Measurements from ENCODE around the gene HPCAL1.

HPCAL1 gene

GRCh38 chr2:10307561-10308156 is 5.0 kb downstream of the HPCAL1 start:
- TF ChIP-seq POLR2A (IDR thresholded peaks at IDR 0.05; ENCODE audit: low read depth, low read length) (no peak), POU2F2 (IDR thresholded peaks at IDR 0.05; ENCODE audit: low read depth, low read length) (no peak), SPI1 (IDR thresholded peaks at IDR 0.05; ENCODE audit: low read depth, low read length) (no peak), PAX5 (IDR thresholded peaks at IDR 0.05; ENCODE audit: insufficient read depth, low read length, severe bottlenecking) (no peak), TAF1 (IDR thresholded peaks at IDR 0.05; ENCODE audit: low read depth, low read length) (no peak), POLR2AphosphoS5 (IDR thresholded peaks at IDR 0.05; ENCODE audit: low read depth, low read length) (no peak)
- FAIRE-seq (no peak), DNase-seq (ENCODE audit: insufficient read length, low spot score) (no peak)

- no peak for TF ChIP-seq POLR2AphosphoS5 (IDR thresholded peaks at IDR 0.05; ENCODE audit: low read depth, low read length)
- no peak for TF ChIP-seq PAX5 (IDR thresholded peaks at IDR 0.05; ENCODE audit: insufficient read depth, low read length, severe bottlenecking)
- no peak for TF ChIP-seq TAF1 (IDR thresholded peaks at IDR 0.05; ENCODE audit: low read depth, low read length)
- no peak for TF ChIP-seq POU2F2 (IDR thresholded peaks at IDR 0.05; ENCODE audit: low read depth, low read length)
- no peak for TF ChIP-seq POLR2A (IDR thresholded peaks at IDR 0.05; ENCODE audit: low read depth, low read length)
- no peak for TF ChIP-seq SPI1 (IDR thresholded peaks at IDR 0.05; ENCODE audit: low read depth, low read length)
- FAIRE-seq (no peak), DNase-seq (ENCODE audit: insufficient read length, low spot score) (no peak)
Observed at GRCh38 chr2:10308866-10309265, 6.2 kb downstream of the HPCAL1 start.

- FAIRE-seq = no peak
- no peak for DNase-seq (ENCODE audit: insufficient read length, low spot score)
- TF ChIP-seq PAX5 (IDR thresholded peaks at IDR 0.05; ENCODE audit: insufficient read depth, low read length, severe bottlenecking) (no peak), TAF1 (IDR thresholded peaks at IDR 0.05; ENCODE audit: low read depth, low read length) (no peak), POLR2A (IDR thresholded peaks at IDR 0.05; ENCODE audit: low read depth, low read length) (no peak), POLR2AphosphoS5 (IDR thresholded peaks at IDR 0.05; ENCODE audit: low read depth, low read length) (no peak), POU2F2 (IDR thresholded peaks at IDR 0.05; ENCODE audit: low read depth, low read length) (no peak), SPI1 (IDR thresholded peaks at IDR 0.05; ENCODE audit: low read depth, low read length) (no peak)
Observed at GRCh38 chr2:10309286-10309685, 6.6 kb downstream of the HPCAL1 start.

- FAIRE-seq (no peak), DNase-seq (ENCODE audit: insufficient read length, low spot score) (no peak)
- no peak for TF ChIP-seq PAX5 (IDR thresholded peaks at IDR 0.05; ENCODE audit: insufficient read depth, low read length, severe bottlenecking)
- TF ChIP-seq POLR2A (IDR thresholded peaks at IDR 0.05; ENCODE audit: low read depth, low read length) = no peak
- TF ChIP-seq SPI1 (IDR thresholded peaks at IDR 0.05; ENCODE audit: low read depth, low read length) = no peak
- no peak for TF ChIP-seq POLR2AphosphoS5 (IDR thresholded peaks at IDR 0.05; ENCODE audit: low read depth, low read length)
- no peak for TF ChIP-seq TAF1 (IDR thresholded peaks at IDR 0.05; ENCODE audit: low read depth, low read length)
- TF ChIP-seq POU2F2 (IDR thresholded peaks at IDR 0.05; ENCODE audit: low read depth, low read length) = no peak
Observed at GRCh38 chr2:10310309-10310888, 7.7 kb downstream of the HPCAL1 start.

- no peak for DNase-seq (ENCODE audit: insufficient read length, low spot score)
- TF ChIP-seq PAX5 (IDR thresholded peaks at IDR 0.05; ENCODE audit: insufficient read depth, low read length, severe bottlenecking) = no peak
- TF ChIP-seq POU2F2 (IDR thresholded peaks at IDR 0.05; ENCODE audit: low read depth, low read length) = no peak
- no peak for TF ChIP-seq POLR2A (IDR thresholded peaks at IDR 0.05; ENCODE audit: low read depth, low read length)
- no peak for TF ChIP-seq POLR2AphosphoS5 (IDR thresholded peaks at IDR 0.05; ENCODE audit: low read depth, low read length)
- TF ChIP-seq TAF1 (IDR thresholded peaks at IDR 0.05; ENCODE audit: low read depth, low read length) = no peak
- TF ChIP-seq SPI1 (IDR thresholded peaks at IDR 0.05; ENCODE audit: low read depth, low read length) = no peak
- FAIRE-seq = no peak
Observed at GRCh38 chr2:10311736-10312135, 9.0 kb downstream of the HPCAL1 start.

- peak; percentile 54 for FAIRE-seq
- no peak for DNase-seq (ENCODE audit: insufficient read length, low spot score)
- no peak for TF ChIP-seq PAX5 (IDR thresholded peaks at IDR 0.05; ENCODE audit: insufficient read depth, low read length, severe bottlenecking)
Observed at GRCh38 chr2:10312437-10312957, 9.8 kb downstream of the HPCAL1 start.

GRCh38 chr2:10316336-10316735 is 13.6 kb downstream of the HPCAL1 start:
- FAIRE-seq (no peak), DNase-seq (ENCODE audit: insufficient read length, low spot score) (no peak)
- TF ChIP-seq POU2F2 (IDR thresholded peaks at IDR 0.05; ENCODE audit: low read depth, low read length) (no peak), POLR2A (IDR thresholded peaks at IDR 0.05; ENCODE audit: low read depth, low read length) (no peak), TAF1 (IDR thresholded peaks at IDR 0.05; ENCODE audit: low read depth, low read length) (no peak), PAX5 (IDR thresholded peaks at IDR 0.05; ENCODE audit: insufficient read depth, low read length, severe bottlenecking) (no peak), POLR2AphosphoS5 (IDR thresholded peaks at IDR 0.05; ENCODE audit: low read depth, low read length) (no peak), SPI1 (IDR thresholded peaks at IDR 0.05; ENCODE audit: low read depth, low read length) (no peak)

- FAIRE-seq = no peak
Observed at GRCh38 chr2:10316860-10317259, 14.2 kb downstream of the HPCAL1 start.

GRCh38 chr2:10317646-10318045 is 14.9 kb downstream of the HPCAL1 start:
- DNase-seq (ENCODE audit: insufficient read length, low spot score) = no peak
- no peak for TF ChIP-seq POLR2AphosphoS5 (IDR thresholded peaks at IDR 0.05; ENCODE audit: low read depth, low read length)
- TF ChIP-seq POLR2A (IDR thresholded peaks at IDR 0.05; ENCODE audit: low read depth, low read length) = no peak
- TF ChIP-seq PAX5 (IDR thresholded peaks at IDR 0.05; ENCODE audit: insufficient read depth, low read length, severe bottlenecking) = no peak
- no peak for TF ChIP-seq TAF1 (IDR thresholded peaks at IDR 0.05; ENCODE audit: low read depth, low read length)
- no peak for TF ChIP-seq SPI1 (IDR thresholded peaks at IDR 0.05; ENCODE audit: low read depth, low read length)
- TF ChIP-seq POU2F2 (IDR thresholded peaks at IDR 0.05; ENCODE audit: low read depth, low read length) = no peak

More at GRCh38 chr2:10316860-10317259, 14.2 kb downstream of the HPCAL1 start:
- DNase-seq (ENCODE audit: insufficient read length, low spot score) = no peak
- TF ChIP-seq PAX5 (IDR thresholded peaks at IDR 0.05; ENCODE audit: insufficient read depth, low read length, severe bottlenecking) (no peak), POU2F2 (IDR thresholded peaks at IDR 0.05; ENCODE audit: low read depth, low read length) (no peak), TAF1 (IDR thresholded peaks at IDR 0.05; ENCODE audit: low read depth, low read length) (no peak), POLR2AphosphoS5 (IDR thresholded peaks at IDR 0.05; ENCODE audit: low read depth, low read length) (no peak)

GRCh38 chr2:10318345-10318744 is 15.6 kb downstream of the HPCAL1 start:
- no peak for TF ChIP-seq SPI1 (IDR thresholded peaks at IDR 0.05; ENCODE audit: low read depth, low read length)
- no peak for TF ChIP-seq POLR2AphosphoS5 (IDR thresholded peaks at IDR 0.05; ENCODE audit: low read depth, low read length)
- TF ChIP-seq TAF1 (IDR thresholded peaks at IDR 0.05; ENCODE audit: low read depth, low read length) = no peak
- no peak for TF ChIP-seq PAX5 (IDR thresholded peaks at IDR 0.05; ENCODE audit: insufficient read depth, low read length, severe bottlenecking)
- TF ChIP-seq POU2F2 (IDR thresholded peaks at IDR 0.05; ENCODE audit: low read depth, low read length) = no peak
- no peak for TF ChIP-seq POLR2A (IDR thresholded peaks at IDR 0.05; ENCODE audit: low read depth, low read length)
- FAIRE-seq = no peak
- no peak for DNase-seq (ENCODE audit: insufficient read length, low spot score)

More at GRCh38 chr2:10317646-10318045, 14.9 kb downstream of the HPCAL1 start:
- no peak for FAIRE-seq

All from GM12891 (cell line).